ENCODE results near the gene TSPEAR. TPM values are rescaled to one million over a fixed set of nuclear protein-coding genes. Genes with fewer than 3 reads are reported as not detected.
A peak's percentile ranks its signal among the peaks of the same experiment; 100 is the strongest.

TSPEAR gene
- total RNA-seq, 1 experiment from 2014 or later = 2.1 TPM

GRCh38 chr21:44687671-44688070 is 23.7 kb downstream of the TSPEAR start (continued):
- TF ChIP-seq AFF4 (CRISPR knock-in tag; IDR thresholded peaks at IDR 0.05; ENCODE audit: borderline replicate concordance) = no peak

GRCh38 chr21:44686843-44687561 is 24.4 kb downstream of the TSPEAR start:
- Mint-ChIP-seq H3K27ac (peak overlapping the region; percentile 80), H3K27me3 (ENCODE audit: low read depth) (peaks cover 6% of the 10 kb centered on the region; the same call in 1 of the 2 replicates), H3K4me1 (peaks cover 21% of the 10 kb centered on the region), H3K36me3 (0 out of 2 replicates have a peak, but pooled peaks cover 3% of the 10 kb centered on the region), H3K4me3 (no peak overlapping the region), H3K9me3 (no peaks in the 10 kb centered on the region; the same call in 1 of the 2 replicates)
- TF ChIP-seq HMGXB4 (CRISPR knock-in tag; IDR thresholded peaks at IDR 0.05) (no peak), IRF1 (CRISPR knock-in tag; IDR thresholded peaks at IDR 0.05) (no peak), TEAD1 (CRISPR knock-in tag; IDR thresholded peaks at IDR 0.05) (no peak), SMAD4 (CRISPR knock-in tag; IDR thresholded peaks at IDR 0.05) (no peak), ZNF138 (CRISPR knock-in tag; conservative IDR thresholded peaks at IDR 0.05) (no peak), KAT7 (CRISPR knock-in tag; IDR thresholded peaks at IDR 0.05; ENCODE audit: borderline replicate concordance) (no peak), GRHL2 (CRISPR knock-in tag; IDR thresholded peaks at IDR 0.05; ENCODE audit: insufficient replicate concordance, severe bottlenecking) (no peak), FOXJ3 (CRISPR knock-in tag; IDR thresholded peaks at IDR 0.05; ENCODE audit: borderline replicate concordance) (no peak), ARID4B (CRISPR knock-in tag; IDR thresholded peaks at IDR 0.05; ENCODE audit: borderline replicate concordance) (no peak), PRRX2 (CRISPR knock-in tag; IDR thresholded peaks at IDR 0.05) (no peak), NR1H2 (CRISPR knock-in tag; IDR thresholded peaks at IDR 0.05) (no peak)
- peak; percentile 38 for ATAC-seq
- POLR2A ChIA-PET = interaction anchor here (0.8 kb wide), 1 partner anchor 9 kb away, joined by 3 read pairs; no protein-coding TSS in a partner anchor
- DNase-seq (ENCODE audit: low spot score) = no peak
- CTCF ChIA-PET = interaction anchor here (0.5 to 2.5 kb wide), 10 partner anchors 32 to 1721 kb away, joined by 3 to 9 read pairs (median 4); no protein-coding TSS in a partner anchor
